Posterior vena cava (tissue), 2 donors: ENCODE data around the gene GPR107. TPM values are rescaled to one million over a fixed set of nuclear protein-coding genes. Genes with fewer than 3 reads are reported as not detected.
A peak's percentile ranks its signal among the peaks of the same experiment; 100 is the strongest.

Source experiments
- DNase-seq: peaks from one replicate; pipeline ENCODE4 v3.0.0-alpha.2; 2020; ENCODE audit warnings: low spot score
- intact Hi-C, 2 donors: fragments of 100-400 bp; cut with DNase I; formaldehyde crosslinking; loops; one replicate each; pipeline versions ENCODE4 v1.14.1 to v1.14.2; 2022 to 2023
- total RNA-seq, 2 donors: library from RNA; stranded (reverse); fragmentation: NEBNext Ultra II Directional; extraction: Animal tissue kit (Norgen Biotek cat#: 25700); gene quantifications; one replicate each; pipeline ENCODE4 v1.2.1, GENCODE V29; 2021
- donor health status: DM: yes; HTN: yes; CAD: no.
- donor health status: DM: yes; HTN: yes; CAD: no.

The GPR107 gene
- total RNA-seq, 2 donors from 2014 or later = 38.3 to 38.9 TPM

- intact Hi-C loops = loop anchor here in 1 of 2 donors (10.0 kb wide), 1 partner anchor 49 kb away; no protein-coding TSS in a partner anchor
Measured at GRCh38 chr9:130185490-130186031, 131.9 kb downstream of the GPR107 start.

DNA sequence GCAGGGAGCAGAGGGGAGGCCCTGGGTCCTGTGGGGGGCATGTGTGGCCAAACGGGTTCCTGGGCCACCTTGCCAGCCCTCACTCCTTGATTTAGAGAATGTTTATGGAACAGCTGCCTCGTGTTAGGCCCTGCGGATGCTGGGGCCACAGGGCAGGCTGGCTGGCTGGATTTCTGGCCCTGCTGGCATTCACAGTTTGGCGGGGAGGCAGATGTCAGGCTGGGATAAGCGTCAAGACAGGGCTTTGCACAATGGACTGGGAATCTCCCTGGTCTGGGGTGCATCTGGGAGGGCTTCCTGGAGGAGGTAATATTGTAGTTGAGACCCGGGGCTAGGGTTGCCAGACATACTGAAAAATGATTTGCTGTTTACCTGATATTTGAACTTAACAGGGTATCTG, 132.3 kb downstream of the GPR107 start:
- intact Hi-C loops = loop anchor here in 1 of 2 donors (10.0 kb wide), 1 partner anchor 49 kb away; no protein-coding TSS in a partner anchor
- DNase-seq = peak; percentile 75

More at GRCh38 chr9:130185490-130186031, 131.9 kb downstream of the GPR107 start:
- DNase-seq = no peak

- peak; percentile 86 for DNase-seq
- intact Hi-C loops = loop anchor here in 1 of 2 donors (10.0 kb wide), 1 partner anchor 48 kb away; no protein-coding TSS in a partner anchor
Measured at GRCh38 chr9:130186839-130187522, 133.3 kb downstream of the GPR107 start.

- DNase-seq = no peak
- intact Hi-C loops = loop anchor here in 1 of 2 donors (10.0 kb wide), 1 partner anchor 47 kb away; no protein-coding TSS in a partner anchor
Measured at GRCh38 chr9:130187523-130187846, 133.8 kb downstream of the GPR107 start.

- intact Hi-C loops = loop anchor here in 1 of 2 donors (10.0 kb wide), 1 partner anchor 46 kb away; no protein-coding TSS in a partner anchor
- no peak for DNase-seq
Measured at GRCh38 chr9:130188860-130189481, 135.3 kb downstream of the GPR107 start.

Other genes with a start within 250 kb of the GPR107 start
- gene TOR1A, start 229.8 kb upstream of the GPR107 start, total RNA-seq = 10 to 100 TPM; 24.0 to 26.1 TPM
- gene C9orf78, start 218.6 kb upstream of the GPR107 start, total RNA-seq = 10 to 100 TPM; 31.3 to 40.0 TPM
- 10 to 100 TPM; 25.8 to 26.0 TPM for gene USP20, start 218.4 kb upstream of the GPR107 start, total RNA-seq
- 100 to 1,000 TPM; 116 to 165 TPM for gene FNBP1, start 10.7 kb upstream of the GPR107 start, total RNA-seq
- gene NCS1, start 118.5 kb downstream of the GPR107 start, total RNA-seq = 100 to 1,000 TPM; 194 to 196 TPM
- 100 to 1,000 TPM in 1 of 2 donors, 10 to 100 TPM in 1; 98.8 to 224 TPM for gene HMCN2, start 211.9 kb downstream of the GPR107 start, total RNA-seq